Nephron (organoid): ENCODE data around the gene STEEP1.
A peak's percentile ranks its signal among the peaks of the same experiment; 100 is the strongest.

Source experiments
- H3K27ac Mint-ChIP-seq, 3 experiments: 2 replicates each; pipeline ENCODE4 v1.8.0; 2020; ENCODE audit warnings: mixed read lengths in 3 of 3, mild to moderate bottlenecking in 2 of 3, moderate library complexity in 1 of 3
- H3K27me3 Mint-ChIP-seq: 2 replicates; pipeline ENCODE4 v1.8.0; 2021; ENCODE audit warnings: low read depth, mild to moderate bottlenecking, moderate library complexity, mixed read lengths
- H3K36me3 Mint-ChIP-seq: 2 replicates; pipeline ENCODE4 v1.8.0; 2020; ENCODE audit warnings: low read depth, mixed read lengths
- H3K4me1 Mint-ChIP-seq: 2 replicates; pipeline ENCODE4 v1.8.0; 2020; ENCODE audit warnings: mixed read lengths
- H3K4me3 Mint-ChIP-seq, 3 experiments: 2 replicates each; pipeline ENCODE4 v1.8.0; 2020; ENCODE audit warnings: mild to moderate bottlenecking in 3 of 3, mixed read lengths in 3 of 3, moderate library complexity in 2 of 3
- H3K9me3 Mint-ChIP-seq: 2 replicates; pipeline ENCODE4 v1.8.0; 2020; ENCODE audit warnings: mixed read lengths
- CTCF ChIP-seq, 3 experiments: fragments of 200-600 bp; sonication (generic); IDR thresholded peaks; one replicate each; pipeline ENCODE4 v1.5.0; 2021; ENCODE audit warnings: antibody characterized with exemption in 3 of 3; ENCODE audit not compliant: unreplicated experiment in 3 of 3

Gene STEEP1

GRCh38 chrX:119574394-119575266 lies 9.4 kb upstream of the STEEP1 start, which contains the start of gene UBE2A:
UBE2A (plus strand) TSS chrX:119574563; CDS start chrX:119574712, 149 bp downstream.
- Mint-ChIP-seq H3K4me3 (peak within 1 kb of the TSS; percentile 84 to 90 (median 90)), H3K27ac (peak within 1 kb of the TSS; percentile 83 to 91 (median 88)), H3K36me3 (no peaks in the 10 kb centered on the region), H3K27me3 (no peaks in the 10 kb centered on the region), H3K4me1 (peaks cover 10% of the 10 kb centered on the region), H3K9me3 (peaks cover 12% of the 10 kb centered on the region)
- peak; percentile 35 to 46 (median 36) for TF ChIP-seq CTCF (IDR thresholded peaks at IDR 0.05; ENCODE audit: unreplicated experiment in 3 of 3)

GRCh38 chrX:119573840-119574393 lies 8.7 kb upstream of the STEEP1 start:
- Mint-ChIP-seq H3K27ac (peak overlapping the region; percentile 83 to 91 (median 88)), H3K4me3 (peak overlapping the region; percentile 84 to 90 (median 90)), H3K27me3 (no peaks in the 10 kb centered on the region), H3K36me3 (no peaks in the 10 kb centered on the region), H3K4me1 (peaks cover 10% of the 10 kb centered on the region), H3K9me3 (peaks cover 15% of the 10 kb centered on the region)
- TF ChIP-seq CTCF (IDR thresholded peaks at IDR 0.05; ENCODE audit: unreplicated experiment in 3 of 3) = no peak

GRCh38 chrX:119573222-119573621 lies 8.0 kb upstream of the STEEP1 start:
- Mint-ChIP-seq H3K27me3 (no peaks in the 10 kb centered on the region), H3K36me3 (no peaks in the 10 kb centered on the region), H3K4me1 (peaks cover 10% of the 10 kb centered on the region), H3K27ac (peak overlapping the region; percentile 83 to 91 (median 88)), H3K9me3 (peaks cover 15% of the 10 kb centered on the region), H3K4me3 (peak overlapping the region; percentile 84 to 90 (median 90))
- no peak for TF ChIP-seq CTCF (IDR thresholded peaks at IDR 0.05; ENCODE audit: unreplicated experiment in 3 of 3)

GRCh38 chrX:119570351-119570835 lies 5.2 kb upstream of the STEEP1 start:
- Mint-ChIP-seq H3K27me3 (no peaks in the 10 kb centered on the region), H3K27ac (no peak overlapping the region), H3K4me1 (peaks cover 10% of the 10 kb centered on the region), H3K36me3 (no peaks in the 10 kb centered on the region), H3K4me3 (no peak overlapping the region), H3K9me3 (peaks cover 15% of the 10 kb centered on the region)
- TF ChIP-seq CTCF (IDR thresholded peaks at IDR 0.05; ENCODE audit: unreplicated experiment in 3 of 3) = no peak

GRCh38 chrX:119552508-119552907 lies 12.7 kb downstream of the STEEP1 start:
- Mint-ChIP-seq H3K27me3 (no peaks in the 10 kb centered on the region), H3K27ac (no peak overlapping the region)

More at GRCh38 chrX:119552508-119552907, 12.7 kb downstream of the STEEP1 start:
- no peak for TF ChIP-seq CTCF (IDR thresholded peaks at IDR 0.05; ENCODE audit: unreplicated experiment in 3 of 3)
- no peak overlapping the region for H3K4me3 Mint-ChIP-seq
- peaks cover 11% of the 10 kb centered on the region for H3K36me3 Mint-ChIP-seq
- peaks cover 10% of the 10 kb centered on the region for H3K9me3 Mint-ChIP-seq
- no peaks in the 10 kb centered on the region for H3K4me1 Mint-ChIP-seq
